ENCODE results near the gene MRGPRF.

The MRGPRF gene

GRCh38 chr11:69051381-69052342 lies 38.6 kb upstream of the MRGPRF start:
- no peak for DNase-seq (ENCODE audit: low read depth in 3 of 3, low spot score in 1 of 3)

GRCh38 chr11:69050592-69051380 lies 37.7 kb upstream of the MRGPRF start:
- no peak for DNase-seq (ENCODE audit: low read depth in 3 of 3, low spot score in 1 of 3)

- DNase-seq (ENCODE audit: low read depth in 3 of 3, low spot score in 1 of 3), result no peak
Measured at GRCh38 chr11:69049490-69049867, 36.4 kb upstream of the MRGPRF start.

GRCh38 chr11:69048694-69049489 lies 35.8 kb upstream of the MRGPRF start, which contains the start of gene TPCN2:
TPCN2 (plus strand) TSS chr11:69048932; CDS start chr11:69048998, 66 bp downstream.
- DNase-seq (ENCODE audit: low read depth in 3 of 3, low spot score in 1 of 3), result peak; percentile 81 to 83 (median 83)

- DNase-seq (ENCODE audit: low read depth in 3 of 3, low spot score in 1 of 3), result no peak
Measured at GRCh38 chr11:69048031-69048693, 35.1 kb upstream of the MRGPRF start.

- no peak for DNase-seq (ENCODE audit: low read depth in 3 of 3, low spot score in 1 of 3)
Measured at GRCh38 chr11:69044111-69045013, 31.3 kb upstream of the MRGPRF start.

- no peak for DNase-seq (ENCODE audit: low read depth in 3 of 3, low spot score in 1 of 3)
Measured at GRCh38 chr11:69041516-69041915, 28.5 kb upstream of the MRGPRF start.

GRCh38 chr11:69040581-69041260 lies 27.7 kb upstream of the MRGPRF start:
- DNase-seq (ENCODE audit: low read depth in 3 of 3, low spot score in 1 of 3), result no peak

- no peak for DNase-seq (ENCODE audit: low read depth in 3 of 3, low spot score in 1 of 3)
Measured at GRCh38 chr11:69040051-69040450, 27.0 kb upstream of the MRGPRF start.

GRCh38 chr11:69039501-69039900 lies 26.5 kb upstream of the MRGPRF start:
- no peak for DNase-seq (ENCODE audit: low read depth in 3 of 3, low spot score in 1 of 3)

GRCh38 chr11:69037544-69037943 lies 24.5 kb upstream of the MRGPRF start:
- DNase-seq (ENCODE audit: low read depth in 3 of 3, low spot score in 1 of 3), result no peak

GRCh38 chr11:69037074-69037473 lies 24.0 kb upstream of the MRGPRF start:
- DNase-seq (ENCODE audit: low read depth in 3 of 3, low spot score in 1 of 3), result no peak

- no peak for DNase-seq (ENCODE audit: low read depth in 3 of 3, low spot score in 1 of 3)
Measured at GRCh38 chr11:69035946-69036340, 22.9 kb upstream of the MRGPRF start.

GRCh38 chr11:69035150-69035945 lies 22.3 kb upstream of the MRGPRF start:
- no peak for DNase-seq (ENCODE audit: low read depth in 3 of 3, low spot score in 1 of 3)

GRCh38 chr11:69034123-69034867 lies 21.2 kb upstream of the MRGPRF start:
- no peak for DNase-seq (ENCODE audit: low read depth in 3 of 3, low spot score in 1 of 3)

- no peak for DNase-seq (ENCODE audit: low read depth in 3 of 3, low spot score in 1 of 3)
Measured at GRCh38 chr11:69033431-69033830, 20.4 kb upstream of the MRGPRF start.

- DNase-seq (ENCODE audit: low read depth in 3 of 3, low spot score in 1 of 3), result no peak
Measured at GRCh38 chr11:69032833-69033232, 19.8 kb upstream of the MRGPRF start.

- DNase-seq (ENCODE audit: low read depth in 3 of 3, low spot score in 1 of 3), result no peak
Measured at GRCh38 chr11:69030301-69030700, 17.3 kb upstream of the MRGPRF start.

All from stimulated activated CD4-positive, alpha-beta T cell treated with anti-CD3 and anti-CD28 coated beads, TNF-alpha, amount 100 ng/mL, for 1 hour (primary cell).